ENCODE measurements around the gene LAMC2. TPM values are rescaled to one million over a fixed set of nuclear protein-coding genes. Genes with fewer than 3 reads are reported as not detected.

LAMC2 gene
- total and polyA plus RNA-seq, 10 of the 15 experiments (the other 5 are each of a cell fraction or from before 2014, with no cell fraction given): 0.27 to 1.5 (median 0.92) TPM

GRCh38 chr1:183267646-183268431 is 81.8 kb downstream of the LAMC2 start (continued):
- TF ChIP-seq NKRF (conservative IDR thresholded peaks at IDR 0.05) (no peak), ETV6 (conservative IDR thresholded peaks at IDR 0.05 in 1 of 2, IDR thresholded peaks at IDR 0.05 in 1 of 2; ENCODE audit: borderline replicate concordance in 1 of 2, low read depth in 1 of 2) (no peak), SUPT20H (IDR thresholded peaks at IDR 0.05; ENCODE audit: borderline replicate concordance, control insufficient read depth, low read depth, low read length) (no peak), RCOR1 (conservative IDR thresholded peaks at IDR 0.05; ENCODE audit: low read depth, low read length) (no peak), STAT3 (IDR thresholded peaks at IDR 0.05; ENCODE audit: low read depth, low read length) (no peak), STAT1 (conservative IDR thresholded peaks at IDR 0.05) (no peak)

GRCh38 chr1:183270541-183271141 is 84.6 kb downstream of the LAMC2 start:
- Histone ChIP-seq H3K27ac (ENCODE audit: control insufficient read depth, insufficient read depth) (no peak overlapping the region), H3K36me3 (ENCODE audit: control insufficient read depth in 2 of 2, insufficient read depth in 2 of 2, low read length in 1 of 2) (no peaks in the 10 kb centered on the region), H3K27me3 (replicated peaks in 1 of 2; ENCODE audit: control insufficient read depth in 2 of 2, insufficient read depth in 2 of 2, low read length in 1 of 2) (no peaks in the 10 kb centered on the region; a peak in 1 of 4 replicates), H3K4me3 (no peak overlapping the region), H3K79me2 (ENCODE audit: control insufficient read depth, insufficient read depth, low read length) (no peaks in the 10 kb centered on the region), H3K4me2 (ENCODE audit: control insufficient read depth, insufficient read depth) (no peak overlapping the region), H3K9ac (ENCODE audit: control insufficient read depth, insufficient read depth, low read length) (no peak overlapping the region), H3K4me1 (ENCODE audit: control insufficient read depth, insufficient read depth, low read length) (no peaks in the 10 kb centered on the region), H3K9me3 (replicated peaks; ENCODE audit: control insufficient read depth, insufficient read depth, low read length) (no peaks in the 10 kb centered on the region), H4K20me1 (ENCODE audit: control insufficient read depth, insufficient read depth) (no peaks in the 10 kb centered on the region), H2AFZ (ENCODE audit: control insufficient read depth, low read depth, low read length) (no peak overlapping the region)
- in situ Hi-C loops (cut with MboI): no loop called here
- SMC1A ChIA-PET (ENCODE audit: uncharacterized antibody, unreplicated experiment): interaction anchor here (0.8 to 1.7 kb wide), 10 partner anchors 10 to 308 kb away, joined by 3 to 9 read pairs (median 4); no protein-coding TSS in a partner anchor
- DNase-seq (ENCODE audit: low read depth, low spot score) (no peak), FAIRE-seq (no peak), ATAC-seq (peak; percentile 68)
- intact Hi-C loops (cut with micrococcal nuclease; ENCODE audit: unreplicated experiment): loop anchor here (10.0 kb wide), 1 partner anchor 56 kb away; no protein-coding TSS in a partner anchor
- CTCF ChIA-PET: interaction anchor here (1.0 to 2.5 kb wide), 5 partner anchors 10 to 113 kb away, joined by 3 to 8 read pairs (median 3); no protein-coding TSS in a partner anchor
- WGBS (ENCODE audit: insufficient coverage, insufficient replicate concordance, low lambda C conversion rate, missing lambda C conversion rate): 31% methylated on average over 5 of the region's 5 CpGs
- RAD21 ChIA-PET (ENCODE audit: unreplicated experiment): interaction anchor here (0.9 to 2.0 kb wide), 6 partner anchors 9 to 243 kb away, joined by 3 to 8 read pairs (median 4); no protein-coding TSS in a partner anchor
- POLR2A ChIA-PET: interaction anchor here (0.5 to 1.8 kb wide), 4 partner anchors 36 to 329 kb away, joined by 4 to 6 read pairs (median 4); no protein-coding TSS in a partner anchor
- no TSS peak for BruUV-seq (replicated peaks)
- TF ChIP-seq IKZF2 (IDR thresholded peaks at IDR 0.05) (peak; percentile 32 to 38; a peak in 2 of 4 replicates), FOXM1 (IDR thresholded peaks at IDR 0.05; ENCODE audit: low read depth, low read length) (peak; percentile 46; the same call in 1 of the 2 replicates), DPF2 (IDR thresholded peaks at IDR 0.05) (0 out of 2 replicates have a peak, but pooled peaks have one; percentile 18), RELA (IDR thresholded peaks at IDR 0.05; ENCODE audit: borderline replicate concordance, partially characterized antibody) (peak; percentile 70), IKZF1 (conservative IDR thresholded peaks at IDR 0.05) (peak; percentile 75), BCL3 (IDR thresholded peaks at IDR 0.05; ENCODE audit: borderline replicate concordance, insufficient read depth, low read depth, low read length, poor library complexity, severe bottlenecking) (peak; percentile 89), NBN (IDR thresholded peaks at IDR 0.05) (0 out of 2 replicates have a peak, but pooled peaks have one; percentile 33), BCL11A (IDR thresholded peaks at IDR 0.05; ENCODE audit: low read depth, low read length) (0 out of 2 replicates have a peak, but pooled peaks have one; percentile 27), POLR2A (IDR thresholded peaks at IDR 0.05; ENCODE audit: low read depth, low read length) (no peak), NFIC (IDR thresholded peaks at IDR 0.05; ENCODE audit: low read depth, low read length) (peak; percentile 35; the same call in 1 of the 2 replicates), POLR2AphosphoS5 (IDR thresholded peaks at IDR 0.05; ENCODE audit: low read length) (no peak), EED (IDR thresholded peaks at IDR 0.05; ENCODE audit: low read depth) (peak; percentile 70)
